CD4-positive, CD25-positive, alpha-beta regulatory T cell (primary cell): ENCODE results near the gene CCSER1. TPM values are rescaled to one million over a fixed set of nuclear protein-coding genes. Genes with fewer than 3 reads are reported as not detected.
A peak's percentile ranks its signal among the peaks of the same experiment; 100 is the strongest.

ENCODE experiments used
- ATAC-seq, 2 donors: fragments of 150-1000 bp; cut with Tn5 transposase; one replicate each; pipeline ENCODE4 v1.10.0; 2021; ENCODE audit warnings: low read depth in 2 of 2, moderate number of reproducible peaks in 2 of 2, moderate library complexity in 1 of 2
- DNase-seq, 3 donors: peaks; one replicate each; pipeline versions ENCODE4 v3.0.0 to v3.0.0-alpha.2; 2012 to 2022; ENCODE audit warnings: mixed read lengths in 1 of 3
- H3K27ac ChIP-seq: one replicate; pipeline ENCODE4 v1.7.0; 2013; ENCODE audit warnings: mild to moderate bottlenecking, low read length; ENCODE audit not compliant: insufficient read depth, poor library complexity, severe bottlenecking
- H3K27me3 ChIP-seq: one replicate; pipeline ENCODE4 v1.7.0; 2013; ENCODE audit warnings: low read length; ENCODE audit not compliant: control insufficient read depth, insufficient read depth
- H3K36me3 ChIP-seq: one replicate; pipeline ENCODE4 v1.7.0; 2013; ENCODE audit warnings: mild to moderate bottlenecking, low read length, moderate library complexity; ENCODE audit not compliant: control insufficient read depth, insufficient read depth
- H3K4me1 ChIP-seq: 2 replicates; pipeline ENCODE4 v1.7.0; 2013; ENCODE audit warnings: mild to moderate bottlenecking, low read length; ENCODE audit not compliant: insufficient read depth, control insufficient read depth, poor library complexity, severe bottlenecking
- H3K4me3 ChIP-seq: one replicate; pipeline ENCODE4 v1.7.0; 2013; ENCODE audit warnings: low read depth, mild to moderate bottlenecking, low read length, moderate library complexity
- H3K9me3 ChIP-seq, 2 experiments: 1 replicate in 1 of 2; 2 replicates in 1 of 2; pipeline ENCODE4 v1.7.0; 2013; ENCODE audit warnings: low read length in 2 of 2, mild to moderate bottlenecking in 1 of 2, moderate library complexity in 1 of 2; ENCODE audit not compliant: control insufficient read depth in 2 of 2
- H3K27ac Mint-ChIP-seq, 3 donors: one replicate each; pipeline ENCODE4 v1.8.0; 2020 to 2022; ENCODE audit warnings: mild to moderate bottlenecking in 3 of 3, mixed read lengths in 3 of 3, moderate library complexity in 2 of 3
- H3K27me3 Mint-ChIP-seq: one replicate; pipeline ENCODE4 v1.8.0; 2022; ENCODE audit warnings: mild to moderate bottlenecking, mixed read lengths
- H3K36me3 Mint-ChIP-seq: one replicate; pipeline ENCODE4 v1.8.0; 2020; ENCODE audit warnings: mixed read lengths
- H3K4me1 Mint-ChIP-seq, 4 donors: one replicate each; pipeline ENCODE4 v1.8.0; 2020 to 2022; ENCODE audit warnings: mixed read lengths in 4 of 4, mild to moderate bottlenecking in 1 of 4
- H3K4me3 Mint-ChIP-seq, 4 donors: one replicate each; pipeline ENCODE4 v1.8.0; 2020 to 2022; ENCODE audit warnings: mild to moderate bottlenecking in 4 of 4, mixed read lengths in 4 of 4, moderate library complexity in 3 of 4
- H3K9me3 Mint-ChIP-seq, 7 donors: one replicate each; pipeline ENCODE4 v1.8.0; 2020 to 2022; ENCODE audit warnings: mixed read lengths in 7 of 7, mild to moderate bottlenecking in 3 of 7, moderate library complexity in 2 of 7
- polyA plus RNA-seq, 4 donors: library from polyadenylated mRNA; unstranded; fragments of 300-500 nt; fragmentation: Illumina TruSeq; gene quantifications; one replicate each; pipeline ENCODE4 v1.2.3, GENCODE V29; 2021
- total RNA-seq: library from RNA; stranded (reverse); gene quantifications from one replicate; pipeline ENCODE4 v1.2.3, GENCODE V29; 2022

The CCSER1 gene
- total and polyA plus RNA-seq, 5 donors from 2014 or later, result 0.20 to 0.60 TPM; not detected in 3

- H3K9me3 Mint-ChIP-seq, result peaks cover 4 to 14% (median 10%) of the 10 kb centered on the region in 7 donors
- H3K27ac Mint-ChIP-seq, result no peak overlapping the region
Measured at GRCh38 chr4:91108751-91109150, 981.6 kb downstream of the CCSER1 start.

GRCh38 chr4:91111556-91111955, 984.4 kb downstream of the CCSER1 start:
- no peak overlapping the region for H3K27ac ChIP-seq
- H3K4me3 Mint-ChIP-seq, result no peak overlapping the region
- ATAC-seq, result no peak

More at GRCh38 chr4:91108751-91109150, 981.6 kb downstream of the CCSER1 start:
- Mint-ChIP-seq H3K36me3 (no peaks in the 10 kb centered on the region), H3K4me1 (no peaks in the 10 kb centered on the region), H3K27me3 (no peaks in the 10 kb centered on the region), H3K4me3 (no peak overlapping the region)
- no peaks in the 10 kb centered on the region for H3K4me1 ChIP-seq
- H3K9me3 ChIP-seq, result peaks cover 0 to 13% of the 10 kb centered on the region in 2 experiments
- no peaks in the 10 kb centered on the region for H3K36me3 ChIP-seq
- no peak overlapping the region for H3K4me3 ChIP-seq
- no peak for ATAC-seq
- H3K27me3 ChIP-seq, result no peaks in the 10 kb centered on the region
- H3K27ac ChIP-seq, result no peak overlapping the region
- DNase-seq, result no peak

DNA sequence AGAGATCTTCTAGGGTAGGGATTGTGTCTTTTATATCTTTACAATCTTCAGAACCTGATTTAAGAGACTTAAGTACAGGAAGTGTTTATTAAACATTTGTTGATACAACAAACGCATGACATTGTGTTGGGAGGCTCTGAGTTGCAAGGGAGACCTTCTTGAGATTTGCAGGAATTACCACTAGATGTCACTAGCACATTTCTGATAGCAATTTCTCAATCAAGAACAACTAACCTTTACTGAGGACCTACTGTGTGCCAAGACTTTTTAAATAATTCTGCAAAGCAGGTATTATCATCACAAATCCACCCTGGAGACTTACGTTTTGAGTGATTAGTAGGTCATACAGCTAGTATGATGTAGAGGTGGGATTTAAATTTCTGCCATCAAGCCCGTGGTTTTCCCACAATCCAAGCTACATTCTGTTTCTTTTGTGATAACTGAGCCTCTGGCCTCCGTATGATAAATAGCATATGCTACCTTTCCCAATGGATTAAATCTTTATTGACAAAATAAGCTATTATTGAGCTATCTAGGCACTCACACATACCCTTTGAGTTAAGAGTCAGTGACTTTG, 986.0 kb downstream of the CCSER1 start:
- Histone ChIP-seq H3K4me3 (no peak overlapping the region), H3K9me3 (no peaks in the 10 kb centered on the region), H3K36me3 (no peaks in the 10 kb centered on the region), H3K27ac (no peak overlapping the region), H3K4me1 (no peaks in the 10 kb centered on the region), H3K27me3 (no peaks in the 10 kb centered on the region)
- Mint-ChIP-seq H3K4me3 (no peak overlapping the region), H3K4me1 (no peaks in the 10 kb centered on the region), H3K27ac (no peak overlapping the region), H3K27me3 (no peaks in the 10 kb centered on the region), H3K36me3 (no peaks in the 10 kb centered on the region), H3K9me3 (peaks cover 0 to 4% (median 0%) of the 10 kb centered on the region in 7 donors)
- ATAC-seq (no peak), DNase-seq (peak in 1 of 3 donors; percentile 8)

More at GRCh38 chr4:91111556-91111955, 984.4 kb downstream of the CCSER1 start:
- Histone ChIP-seq H3K27me3 (no peaks in the 10 kb centered on the region), H3K4me3 (no peak overlapping the region), H3K4me1 (no peaks in the 10 kb centered on the region), H3K36me3 (no peaks in the 10 kb centered on the region), H3K9me3 (no peaks in the 10 kb centered on the region)
- DNase-seq, result no peak
- Mint-ChIP-seq H3K36me3 (no peaks in the 10 kb centered on the region), H3K9me3 (peaks cover 0 to 5% (median 3%) of the 10 kb centered on the region in 7 donors), H3K27me3 (no peaks in the 10 kb centered on the region), H3K27ac (no peak overlapping the region), H3K4me1 (no peaks in the 10 kb centered on the region)

- DNase-seq (no peak), ATAC-seq (no peak)
- no peak overlapping the region for H3K27ac ChIP-seq
- Mint-ChIP-seq H3K27me3 (no peaks in the 10 kb centered on the region), H3K27ac (no peak overlapping the region), H3K4me1 (no peaks in the 10 kb centered on the region), H3K9me3 (peaks cover 0 to 4% (median 0%) of the 10 kb centered on the region in 7 donors), H3K4me3 (no peak overlapping the region), H3K36me3 (no peaks in the 10 kb centered on the region)
- H3K4me3 ChIP-seq, result no peak overlapping the region
- no peaks in the 10 kb centered on the region for H3K9me3 ChIP-seq
- H3K36me3 ChIP-seq, result no peaks in the 10 kb centered on the region
- no peaks in the 10 kb centered on the region for H3K27me3 ChIP-seq
- H3K4me1 ChIP-seq, result no peaks in the 10 kb centered on the region
Measured at GRCh38 chr4:91114386-91114785, 987.2 kb downstream of the CCSER1 start.

GRCh38 chr4:91116861-91117260, 989.7 kb downstream of the CCSER1 start:
- no peaks in the 10 kb centered on the region for H3K36me3 ChIP-seq
- H3K27me3 ChIP-seq, result no peaks in the 10 kb centered on the region
- DNase-seq (no peak), ATAC-seq (no peak)
- no peaks in the 10 kb centered on the region for H3K4me1 ChIP-seq
- H3K9me3 Mint-ChIP-seq, result peaks cover 0 to 4% (median 0%) of the 10 kb centered on the region in 7 donors
- no peaks in the 10 kb centered on the region for H3K4me1 Mint-ChIP-seq
- no peaks in the 10 kb centered on the region for H3K9me3 ChIP-seq
- H3K27ac Mint-ChIP-seq, result no peak overlapping the region
- no peaks in the 10 kb centered on the region for H3K36me3 Mint-ChIP-seq
- H3K27me3 Mint-ChIP-seq, result no peaks in the 10 kb centered on the region
- no peak overlapping the region for H3K27ac ChIP-seq
- H3K4me3 ChIP-seq, result no peak overlapping the region
- H3K4me3 Mint-ChIP-seq, result no peak overlapping the region

- H3K27ac Mint-ChIP-seq, result no peak overlapping the region
Measured at GRCh38 chr4:91118597-91118996, 991.4 kb downstream of the CCSER1 start.

GRCh38 chr4:91123742-91124141, 996.5 kb downstream of the CCSER1 start:
- Mint-ChIP-seq H3K27ac (no peak overlapping the region), H3K36me3 (no peaks in the 10 kb centered on the region), H3K27me3 (no peaks in the 10 kb centered on the region), H3K4me1 (no peaks in the 10 kb centered on the region), H3K4me3 (no peak overlapping the region), H3K9me3 (peaks cover 0 to 6% (median 3%) of the 10 kb centered on the region in 7 donors)
- ATAC-seq (no peak), DNase-seq (no peak)
- Histone ChIP-seq H3K4me1 (no peaks in the 10 kb centered on the region), H3K27me3 (no peaks in the 10 kb centered on the region), H3K4me3 (no peak overlapping the region), H3K36me3 (no peaks in the 10 kb centered on the region), H3K9me3 (no peaks in the 10 kb centered on the region), H3K27ac (no peak overlapping the region)

More at GRCh38 chr4:91118597-91118996, 991.4 kb downstream of the CCSER1 start:
- Histone ChIP-seq H3K36me3 (no peaks in the 10 kb centered on the region), H3K4me1 (no peaks in the 10 kb centered on the region), H3K27me3 (no peaks in the 10 kb centered on the region), H3K9me3 (no peaks in the 10 kb centered on the region), H3K27ac (no peak overlapping the region), H3K4me3 (no peak overlapping the region)
- H3K4me3 Mint-ChIP-seq, result no peak overlapping the region
- DNase-seq, result no peak
- no peaks in the 10 kb centered on the region for H3K27me3 Mint-ChIP-seq
- no peak for ATAC-seq
- H3K36me3 Mint-ChIP-seq, result no peaks in the 10 kb centered on the region
- peaks cover 0 to 6% (median 2%) of the 10 kb centered on the region in 7 donors for H3K9me3 Mint-ChIP-seq
- no peaks in the 10 kb centered on the region for H3K4me1 Mint-ChIP-seq

GRCh38 chr4:91127192-91127591, 1000.0 kb downstream of the CCSER1 start:
- DNase-seq, result no peak
- Histone ChIP-seq H3K27ac (no peak overlapping the region), H3K27me3 (no peaks in the 10 kb centered on the region), H3K4me1 (no peaks in the 10 kb centered on the region), H3K9me3 (no peaks in the 10 kb centered on the region), H3K4me3 (no peak overlapping the region), H3K36me3 (no peaks in the 10 kb centered on the region)
- no peak for ATAC-seq
- H3K27ac Mint-ChIP-seq, result no peak overlapping the region
- no peaks in the 10 kb centered on the region for H3K27me3 Mint-ChIP-seq
- no peaks in the 10 kb centered on the region for H3K4me1 Mint-ChIP-seq
- H3K4me3 Mint-ChIP-seq, result no peak overlapping the region
- H3K9me3 Mint-ChIP-seq, result peaks cover 0 to 6% (median 3%) of the 10 kb centered on the region in 7 donors
- H3K36me3 Mint-ChIP-seq, result no peaks in the 10 kb centered on the region
